ENCODE data around the gene DENND5A. TPM values are rescaled to one million over a fixed set of nuclear protein-coding genes. Genes with fewer than 3 reads are reported as not detected.
"Not testable (repeated sequence)": the region's sequence is repeated elsewhere in the genome, so short reads cannot be mapped to it uniquely, and the experiment has no call there.

DENND5A gene
- total RNA-seq, 4 donors from 2014 or later, result 29.1 to 33.1 (median 31.5) TPM

- ATAC-seq (no peak), DNase-seq (no peak)
- Histone ChIP-seq H3K36me3 (peaks cover 0 to 7% of the 10 kb centered on the region in 2 donors), H3K27me3 (no peaks in the 10 kb centered on the region), H3K4me1 (peaks cover 8 to 12% of the 10 kb centered on the region in 2 donors), H3K4me3 (no peak overlapping the region), H3K27ac (no peak overlapping the region), H3K9me3 (no peaks in the 10 kb centered on the region)
- TF ChIP-seq POLR2A (IDR thresholded peaks at IDR 0.05) (no peak), CTCF (IDR thresholded peaks at IDR 0.05 in 4 of 5, conservative IDR thresholded peaks at IDR 0.05 in 1 of 5) (no peak)
- intact Hi-C loops (cut with DNase I; ENCODE audit: low total_unique reads), result loop anchor here (5.0 kb wide), 1 partner anchor 338 kb away; no protein-coding TSS in a partner anchor
- in situ Hi-C loops (cut with MboI; ENCODE audit: low sequenced_read_pairs in 4 of 4), result loop anchor here (25.0 kb wide), 1 partner anchor 343 kb away; no protein-coding TSS in a partner anchor
Measured at GRCh38 chr11:9169595-9170295, 95.4 kb downstream of the DENND5A start.

DNA sequence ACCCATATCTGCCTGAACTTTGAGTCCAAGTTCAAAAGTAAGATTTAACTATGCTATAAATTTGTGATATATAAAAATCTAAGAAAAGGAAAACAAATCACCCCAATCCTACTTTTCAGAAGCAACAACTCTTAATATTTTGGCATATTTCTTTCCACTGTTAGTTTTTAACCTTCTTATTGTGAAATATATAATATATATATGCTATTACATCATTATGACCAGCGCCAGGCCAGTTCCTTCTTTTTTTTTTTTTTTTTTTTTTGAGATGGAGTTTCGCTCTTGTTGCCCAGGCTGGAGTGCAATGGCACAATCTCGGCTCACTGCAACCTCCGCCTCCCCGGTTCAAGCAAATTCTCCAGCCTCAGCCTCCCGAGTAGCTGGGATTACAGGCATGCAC lies 103.2 kb downstream of the DENND5A start:
- intact Hi-C loops (cut with DNase I; ENCODE audit: low total_unique reads); H3K9me3 ChIP-seq; ATAC-seq; DNase-seq; H3K27ac ChIP-seq; H3K4me1 ChIP-seq; H3K27me3 ChIP-seq; H3K4me3 ChIP-seq: not testable (repeated sequence)
- in situ Hi-C loops (cut with MboI; ENCODE audit: low sequenced_read_pairs in 4 of 4), result loop anchor here (25.0 kb wide), 1 partner anchor 350 kb away; no protein-coding TSS in a partner anchor
- peaks cover 0 to 37% of the 10 kb centered on the region in 2 donors for H3K36me3 ChIP-seq

DNA sequence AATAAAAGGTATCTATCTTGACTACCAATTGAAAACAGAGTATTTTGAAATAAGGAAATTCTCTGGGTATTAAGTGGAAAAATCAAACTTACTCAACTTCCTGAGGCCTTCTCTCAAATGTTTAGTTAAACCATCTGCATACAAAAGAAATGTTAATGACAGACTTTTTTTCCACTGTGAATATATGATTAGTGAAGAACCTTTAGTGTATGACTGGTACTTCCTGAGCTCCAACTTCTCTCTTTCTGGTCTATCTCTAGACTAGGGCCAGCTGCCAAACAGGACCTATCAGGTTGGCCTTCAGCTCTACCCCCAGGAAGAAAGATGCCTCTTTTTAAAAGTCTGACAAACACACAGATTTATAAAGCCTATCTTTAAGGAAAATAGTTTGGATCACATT lies 105.0 kb downstream of the DENND5A start:
- H3K36me3 ChIP-seq, result peaks cover 0 to 30% of the 10 kb centered on the region in 2 donors
- TF ChIP-seq CTCF (IDR thresholded peaks at IDR 0.05 in 4 of 5, conservative IDR thresholded peaks at IDR 0.05 in 1 of 5), result no peak
- TF ChIP-seq POLR2A (IDR thresholded peaks at IDR 0.05), result no peak
- no peaks in the 10 kb centered on the region for H3K27me3 ChIP-seq
- H3K27ac ChIP-seq, result no peak overlapping the region
- ATAC-seq, result no peak
- no peaks in the 10 kb centered on the region for H3K9me3 ChIP-seq
- H3K4me1 ChIP-seq, result no peaks in the 10 kb centered on the region
- intact Hi-C loops (cut with DNase I; ENCODE audit: low total_unique reads) (no loop called here), in situ Hi-C loops (cut with MboI; ENCODE audit: low sequenced_read_pairs in 4 of 4) (loop anchor here (25.0 kb wide), 1 partner anchor 352 kb away; no protein-coding TSS in a partner anchor)
- H3K4me3 ChIP-seq, result no peak overlapping the region
- no peak for DNase-seq

DNA sequence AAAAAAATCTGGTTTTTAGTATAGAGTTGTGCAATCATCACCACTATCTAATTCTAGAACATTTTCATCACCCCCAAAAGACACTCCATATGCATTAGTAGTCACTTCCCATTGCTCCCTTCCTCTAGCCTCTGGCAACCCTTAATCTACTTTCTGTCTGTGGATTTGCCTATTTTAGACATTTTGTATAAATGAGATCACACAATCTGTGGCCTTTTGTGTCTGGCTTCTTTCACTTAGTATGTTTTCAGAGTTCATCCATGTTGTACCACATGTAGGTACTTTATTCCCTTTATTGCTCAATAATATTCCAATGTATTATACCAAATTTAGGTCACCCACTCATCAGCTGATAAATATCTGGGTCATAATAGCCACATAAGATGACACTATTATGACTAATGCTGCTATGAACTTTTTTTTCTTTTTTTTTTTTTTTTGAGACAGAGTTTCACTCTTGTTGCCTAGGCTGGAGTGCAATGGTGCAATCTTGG lies 106.2 kb downstream of the DENND5A start:
- Histone ChIP-seq H3K27me3 (no peaks in the 10 kb centered on the region), H3K4me1 (no peaks in the 10 kb centered on the region), H3K4me3 (no peak overlapping the region), H3K36me3 (peaks cover 0 to 30% of the 10 kb centered on the region in 2 donors), H3K27ac (no peak overlapping the region), H3K9me3 (no peaks in the 10 kb centered on the region)
- intact Hi-C loops (cut with DNase I; ENCODE audit: low total_unique reads) (no loop called here), in situ Hi-C loops (cut with MboI; ENCODE audit: low sequenced_read_pairs in 4 of 4) (loop anchor here (25.0 kb wide), 1 partner anchor 353 kb away; no protein-coding TSS in a partner anchor)
- DNase-seq (no peak), ATAC-seq (no peak)
- TF ChIP-seq CTCF (IDR thresholded peaks at IDR 0.05 in 4 of 5, conservative IDR thresholded peaks at IDR 0.05 in 1 of 5) (no peak), POLR2A (IDR thresholded peaks at IDR 0.05) (no peak)

GRCh38 chr11:9155930-9156329 lies 109.2 kb downstream of the DENND5A start:
- no peaks in the 10 kb centered on the region for H3K4me1 ChIP-seq
- no peaks in the 10 kb centered on the region for H3K27me3 ChIP-seq
- peaks cover 0 to 34% of the 10 kb centered on the region in 2 donors for H3K36me3 ChIP-seq
- in situ Hi-C loops (cut with MboI; ENCODE audit: low sequenced_read_pairs in 4 of 4), result loop anchor here (25.0 kb wide), 1 partner anchor 356 kb away; no protein-coding TSS in a partner anchor
- TF ChIP-seq CTCF (IDR thresholded peaks at IDR 0.05 in 4 of 5, conservative IDR thresholded peaks at IDR 0.05 in 1 of 5), result no peak
- no peak for TF ChIP-seq POLR2A (IDR thresholded peaks at IDR 0.05)
- no peak for ATAC-seq
- DNase-seq, result no peak
- no peaks in the 10 kb centered on the region for H3K9me3 ChIP-seq
- no peak overlapping the region for H3K27ac ChIP-seq
- intact Hi-C loops (cut with DNase I; ENCODE audit: low total_unique reads), result no loop called here
- no peak overlapping the region for H3K4me3 ChIP-seq
